Measurements from ENCODE around the gene INPP5A. TPM values are rescaled to one million over a fixed set of nuclear protein-coding genes. Genes with fewer than 3 reads are reported as not detected.

The INPP5A gene
- total RNA-seq, 4 donors from 2014 or later, result 34.8 to 80.8 (median 52.8) TPM

GRCh38 chr10:132554991-132555647, 17.5 kb downstream of the INPP5A start:
- Histone ChIP-seq H3K4me1 (peaks cover 0 to 24% (median 5%) of the 10 kb centered on the region in 4 donors), H3K4me3 (no peak overlapping the region), H3K36me3 (no peaks in the 10 kb centered on the region), H3K27ac (no peak overlapping the region), H3K9me3 (no peaks in the 10 kb centered on the region), H3K27me3 (no peaks in the 10 kb centered on the region)
- DNase-seq, result peak; percentile 52
- WGBS, 2 donors (ENCODE audit: low coverage in 1 of 2), result 76 to 90% methylated on average over 5 to 18 of the region's 18 CpGs
- intact Hi-C loops (cut with DNase I; ENCODE audit: low total_unique reads) (no loop called here), in situ Hi-C loops (cut with MboI; ENCODE audit: low pct_ligation_motif_present in 1 of 4, low pct_unique_long_range_greater_than_20kb in 1 of 4, low sequenced_read_pairs in 3 of 4) (no loop called here)
- no peak for TF ChIP-seq POLR2AphosphoS5 (IDR thresholded peaks at IDR 0.05)
- TF ChIP-seq POLR2A (IDR thresholded peaks at IDR 0.05), result no peak
- no peak for TF ChIP-seq EP300 (IDR thresholded peaks at IDR 0.05; ENCODE audit: low read depth)
- TF ChIP-seq, protein P1, sequence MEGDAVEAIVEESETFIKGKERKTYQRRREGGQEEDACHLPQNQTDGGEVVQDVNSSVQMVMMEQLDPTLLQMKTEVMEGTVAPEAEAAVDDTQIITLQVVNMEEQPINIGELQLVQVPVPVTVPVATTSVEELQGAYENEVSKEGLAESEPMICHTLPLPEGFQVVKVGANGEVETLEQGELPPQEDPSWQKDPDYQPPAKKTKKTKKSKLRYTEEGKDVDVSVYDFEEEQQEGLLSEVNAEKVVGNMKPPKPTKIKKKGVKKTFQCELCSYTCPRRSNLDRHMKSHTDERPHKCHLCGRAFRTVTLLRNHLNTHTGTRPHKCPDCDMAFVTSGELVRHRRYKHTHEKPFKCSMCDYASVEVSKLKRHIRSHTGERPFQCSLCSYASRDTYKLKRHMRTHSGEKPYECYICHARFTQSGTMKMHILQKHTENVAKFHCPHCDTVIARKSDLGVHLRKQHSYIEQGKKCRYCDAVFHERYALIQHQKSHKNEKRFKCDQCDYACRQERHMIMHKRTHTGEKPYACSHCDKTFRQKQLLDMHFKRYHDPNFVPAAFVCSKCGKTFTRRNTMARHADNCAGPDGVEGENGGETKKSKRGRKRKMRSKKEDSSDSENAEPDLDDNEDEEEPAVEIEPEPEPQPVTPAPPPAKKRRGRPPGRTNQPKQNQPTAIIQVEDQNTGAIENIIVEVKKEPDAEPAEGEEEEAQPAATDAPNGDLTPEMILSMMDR (IDR thresholded peaks at IDR 0.05), result no peak

DNA sequence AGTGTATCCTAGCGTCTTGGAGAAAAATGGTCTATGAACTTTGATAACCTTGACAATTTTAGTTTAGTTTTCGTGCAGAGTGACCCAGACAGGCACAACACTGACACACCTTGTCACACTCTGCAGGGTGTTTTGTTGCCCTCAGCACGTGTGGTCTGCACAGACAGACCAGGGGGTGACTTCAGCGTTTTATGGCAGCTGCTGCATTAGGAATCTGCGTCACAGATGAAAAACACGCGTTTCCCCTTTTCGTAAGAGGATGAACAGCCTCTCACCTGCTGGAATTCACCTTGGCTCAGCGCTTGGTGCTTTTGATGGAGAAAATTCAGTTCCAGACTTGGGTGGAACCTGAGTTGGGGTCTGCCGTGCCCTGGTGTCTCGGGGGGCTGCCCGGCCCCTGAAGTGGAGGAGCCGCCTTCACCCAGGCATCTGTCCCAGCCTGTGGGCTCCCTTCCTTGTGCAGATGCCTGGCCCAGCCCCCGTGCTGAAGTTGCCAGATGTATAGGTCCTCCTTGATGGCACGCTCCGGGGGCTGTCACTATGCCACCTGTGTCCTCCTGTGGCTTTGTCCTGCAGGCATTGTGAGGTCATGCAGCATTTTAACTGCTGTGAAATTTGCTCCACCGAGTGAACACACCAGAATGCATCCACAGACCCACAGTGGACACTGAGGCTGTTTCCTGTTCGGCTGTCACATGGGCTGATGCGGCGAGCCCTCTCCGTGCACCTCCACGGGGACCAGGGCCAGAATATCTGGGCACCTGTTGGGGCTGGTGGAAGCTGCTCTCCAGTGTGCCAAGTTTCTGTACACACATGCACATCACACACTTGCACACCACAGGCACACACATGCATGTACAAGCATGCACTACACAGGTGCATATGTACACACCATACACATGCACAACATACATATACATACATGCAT, 18.3 kb downstream of the INPP5A start:
- Histone ChIP-seq H3K4me1 (peaks cover 4 to 24% (median 10%) of the 10 kb centered on the region in 4 donors), H3K4me3 (no peak overlapping the region), H3K27ac (no peak overlapping the region), H3K27me3 (no peaks in the 10 kb centered on the region), H3K9me3 (no peaks in the 10 kb centered on the region), H3K36me3 (no peaks in the 10 kb centered on the region)
- no peak for TF ChIP-seq EP300 (IDR thresholded peaks at IDR 0.05; ENCODE audit: low read depth)
- TF ChIP-seq, protein P1 (IDR thresholded peaks at IDR 0.05), result no peak
- TF ChIP-seq POLR2AphosphoS5 (IDR thresholded peaks at IDR 0.05), result no peak
- in situ Hi-C loops (cut with MboI; ENCODE audit: low pct_ligation_motif_present in 1 of 4, low pct_unique_long_range_greater_than_20kb in 1 of 4, low sequenced_read_pairs in 3 of 4) (no loop called here), intact Hi-C loops (cut with DNase I; ENCODE audit: low total_unique reads) (no loop called here)
- 69 to 75% methylated on average over 5 to 22 of the region's 22 CpGs for WGBS, 2 donors (ENCODE audit: low coverage in 1 of 2)
- no peak for DNase-seq

DNA sequence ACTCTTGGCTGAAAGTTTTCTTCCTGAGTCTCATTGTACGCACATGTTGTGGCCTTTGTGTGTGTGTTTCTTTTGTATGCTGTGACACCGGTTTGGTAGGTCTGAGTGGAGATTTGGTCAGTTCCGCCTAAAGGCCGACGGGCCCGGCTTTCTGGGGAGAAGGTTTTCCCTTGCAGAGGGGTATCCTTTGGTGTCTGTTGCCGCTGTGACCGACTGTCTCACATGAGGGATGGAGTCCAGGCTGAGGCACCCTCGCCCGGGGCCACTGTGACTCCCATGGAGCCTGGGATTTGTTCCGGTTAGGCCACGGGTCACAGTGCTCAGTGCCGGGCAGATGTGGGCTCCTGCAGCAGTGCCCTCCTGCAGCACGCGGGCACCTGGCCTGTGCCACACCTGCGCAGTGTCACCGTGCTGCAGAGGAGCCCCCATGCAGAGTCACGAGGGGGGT, 19.4 kb downstream of the INPP5A start:
- DNase-seq, result no peak
- intact Hi-C loops (cut with DNase I; ENCODE audit: low total_unique reads), result no loop called here
- 82 to 87% methylated on average over 2 to 17 of the region's 18 CpGs for WGBS, 2 donors (ENCODE audit: low coverage in 1 of 2)
- H3K4me1 ChIP-seq, result peaks cover 4 to 15% (median 10%) of the 10 kb centered on the region in 4 donors
- in situ Hi-C loops (cut with MboI; ENCODE audit: low pct_ligation_motif_present in 1 of 4, low pct_unique_long_range_greater_than_20kb in 1 of 4, low sequenced_read_pairs in 3 of 4), result no loop called here
- H3K4me3 ChIP-seq, result no peak overlapping the region
- TF ChIP-seq, protein P1 (IDR thresholded peaks at IDR 0.05), result no peak
- TF ChIP-seq POLR2AphosphoS5 (IDR thresholded peaks at IDR 0.05) (no peak), POLR2A (IDR thresholded peaks at IDR 0.05) (no peak), EP300 (IDR thresholded peaks at IDR 0.05; ENCODE audit: low read depth) (no peak)
- H3K27ac ChIP-seq, result no peak overlapping the region
- no peaks in the 10 kb centered on the region for H3K27me3 ChIP-seq
- H3K36me3 ChIP-seq, result no peaks in the 10 kb centered on the region
- no peaks in the 10 kb centered on the region for H3K9me3 ChIP-seq

Data from transverse colon (tissue), 4 donors.